Thymus (tissue), 11 donors: ENCODE results near the gene EFEMP2. TPM values are rescaled to one million over a fixed set of nuclear protein-coding genes. Genes with fewer than 3 reads are reported as not detected.

Experiments
- DNase-seq, 9 donors: peaks; one replicate each; pipeline ENCODE4 v3.0.0-alpha.2; 2013; ENCODE audit warnings: low spot score in 9 of 9, low read depth in 6 of 9, missing footprints in 1 of 9
- H3K27ac ChIP-seq, 2 donors: one replicate each; pipeline ENCODE4 v1.5.1; 2013; ENCODE audit warnings: control low read depth in 1 of 2, low read depth in 1 of 2, low read length in 1 of 2, mild to moderate bottlenecking in 1 of 2, moderate library complexity in 1 of 2
- H3K27me3 ChIP-seq, 2 donors: one replicate each; pipeline ENCODE4 v1.5.1; 2013; ENCODE audit warnings: low read length in 1 of 2; ENCODE audit not compliant: control insufficient read depth in 2 of 2, insufficient read depth in 1 of 2
- H3K36me3 ChIP-seq, 2 donors: one replicate each; pipeline ENCODE4 v1.5.1; 2013; ENCODE audit warnings: low read length in 1 of 2, mild to moderate bottlenecking in 1 of 2, moderate library complexity in 1 of 2; ENCODE audit not compliant: control insufficient read depth in 2 of 2, insufficient read depth in 2 of 2
- H3K4me1 ChIP-seq, 2 donors: one replicate each; pipeline ENCODE4 v1.5.1; 2013; ENCODE audit warnings: low read length in 2 of 2; ENCODE audit not compliant: control insufficient read depth in 2 of 2, insufficient read depth in 2 of 2
- H3K4me3 ChIP-seq, 2 donors: one replicate each; pipeline ENCODE4 v1.5.1; 2013; ENCODE audit warnings: low read length in 2 of 2, control low read depth in 1 of 2, mild to moderate bottlenecking in 1 of 2
- H3K9me3 ChIP-seq, 2 donors: one replicate each; pipeline ENCODE4 v1.5.1; 2013; ENCODE audit warnings: low read length in 1 of 2, mild to moderate bottlenecking in 1 of 2; ENCODE audit not compliant: control insufficient read depth in 2 of 2, insufficient read depth in 1 of 2
- WGBS: extraction: QIAGEN DNeasy Blood & Tissue Kit; methylation state at CpG from one replicate; pipeline ENCODE4 v1.1.7; 2013; 5-methylcytosine and 5-hydroxymethylcytosine counted together
- polyA plus RNA-seq: library from polyadenylated mRNA; stranded (reverse); fragments of 200-250 nt; gene quantifications from one replicate; pipeline ENCODE4 v1.2.3, GENCODE V29; 2013
- total RNA-seq: library from RNA; stranded (reverse); fragments of 120-200 nt; gene quantifications from one replicate; pipeline ENCODE4 v1.2.4, GENCODE V29; 2013
- donor health status: healthy.

EFEMP2 gene
- total and polyA plus RNA-seq, 2 donors, result 11.9 to 41.8 TPM

GRCh38 chr11:65816696-65817095, 55.9 kb downstream of the EFEMP2 start:
- Histone ChIP-seq H3K4me1 (peaks cover 0 to 8% of the 10 kb centered on the region in 2 donors), H3K27me3 (peaks cover 0 to 25% of the 10 kb centered on the region in 2 donors), H3K4me3 (no peak overlapping the region), H3K9me3 (no peaks in the 10 kb centered on the region), H3K36me3 (no peaks in the 10 kb centered on the region), H3K27ac (no peak overlapping the region)
- 99% methylated on average over 3 of the region's 3 CpGs for WGBS
- DNase-seq, result no peak

Other genes starting within 250 kb of the EFEMP2 start
- 51.9 TPM for gene SIPA1, start 234.7 kb downstream of the EFEMP2 start, total RNA-seq
- 153 TPM for gene SIPA1, start 234.7 kb downstream of the EFEMP2 start, polyA plus RNA-seq
- gene RELA, start 209.9 kb downstream of the EFEMP2 start, total RNA-seq, result 17.1 TPM
- gene RELA, start 209.9 kb downstream of the EFEMP2 start, polyA plus RNA-seq, result 41.9 TPM
- gene KAT5, start 160.5 kb downstream of the EFEMP2 start, total RNA-seq, result 53.5 TPM
- 104 TPM for gene KAT5, start 160.5 kb downstream of the EFEMP2 start, polyA plus RNA-seq
- gene RNASEH2C, start 152.0 kb downstream of the EFEMP2 start, total RNA-seq, result 85.9 TPM
- 49.4 TPM for gene RNASEH2C, start 152.0 kb downstream of the EFEMP2 start, polyA plus RNA-seq
- gene AP5B1, start 91.8 kb downstream of the EFEMP2 start, total RNA-seq, result 5.3 TPM
- gene AP5B1, start 91.8 kb downstream of the EFEMP2 start, polyA plus RNA-seq, result 7.6 TPM
- gene OVOL1, start 85.7 kb downstream of the EFEMP2 start, total RNA-seq, result 0.47 TPM
- 1.3 TPM for gene OVOL1, start 85.7 kb downstream of the EFEMP2 start, polyA plus RNA-seq
- gene SNX32, start 38.8 kb downstream of the EFEMP2 start, total RNA-seq, result 0.38 TPM
- 1.1 TPM for gene SNX32, start 38.8 kb downstream of the EFEMP2 start, polyA plus RNA-seq
- 1,006 TPM for gene CFL1, start 14.6 kb downstream of the EFEMP2 start, total RNA-seq
- gene CFL1, start 14.6 kb downstream of the EFEMP2 start, polyA plus RNA-seq, result 673 TPM
- gene MUS81, start 12.4 kb downstream of the EFEMP2 start, total RNA-seq, result 46.8 TPM
- 127 TPM for gene MUS81, start 12.4 kb downstream of the EFEMP2 start, polyA plus RNA-seq
- 18.5 TPM for gene CTSW, start 7.0 kb upstream of the EFEMP2 start, total RNA-seq
- 4.2 TPM for gene CTSW, start 7.0 kb upstream of the EFEMP2 start, polyA plus RNA-seq
- 71.0 TPM for gene FIBP, start 15.7 kb upstream of the EFEMP2 start, total RNA-seq
- gene FIBP, start 15.7 kb upstream of the EFEMP2 start, polyA plus RNA-seq, result 70.9 TPM
- 30.5 TPM for gene CCDC85B, start 17.9 kb upstream of the EFEMP2 start, total RNA-seq
- gene CCDC85B, start 17.9 kb upstream of the EFEMP2 start, polyA plus RNA-seq, result 20.2 TPM
- 0.14 TPM for gene FOSL1, start 27.6 kb upstream of the EFEMP2 start, total RNA-seq
- gene FOSL1, start 27.6 kb upstream of the EFEMP2 start, polyA plus RNA-seq, result 3.8 TPM
- gene C11orf68, start 46.3 kb upstream of the EFEMP2 start, total RNA-seq, result 11.0 TPM
- gene C11orf68, start 46.3 kb upstream of the EFEMP2 start, polyA plus RNA-seq, result 38.8 TPM
- 200 TPM for gene DRAP1, start 46.6 kb upstream of the EFEMP2 start, total RNA-seq
- gene DRAP1, start 46.6 kb upstream of the EFEMP2 start, polyA plus RNA-seq, result 131 TPM
- 0.09 TPM for gene TSGA10IP, start 72.7 kb upstream of the EFEMP2 start, total RNA-seq
- gene TSGA10IP, start 72.7 kb upstream of the EFEMP2 start, polyA plus RNA-seq, result 0.05 TPM
- gene SART1, start 88.9 kb upstream of the EFEMP2 start, total RNA-seq, result 35.4 TPM
- gene SART1, start 88.9 kb upstream of the EFEMP2 start, polyA plus RNA-seq, result 97.5 TPM
- 24.7 TPM for gene EIF1AD, start 129.4 kb upstream of the EFEMP2 start, total RNA-seq
- 17.8 TPM for gene EIF1AD, start 129.4 kb upstream of the EFEMP2 start, polyA plus RNA-seq
- 64.7 TPM for gene BANF1, start 129.7 kb upstream of the EFEMP2 start, total RNA-seq
- 172 TPM for gene BANF1, start 129.7 kb upstream of the EFEMP2 start, polyA plus RNA-seq
- gene CST6, start 139.2 kb upstream of the EFEMP2 start, total RNA-seq, result 0.66 TPM
- 23.0 TPM for gene CST6, start 139.2 kb upstream of the EFEMP2 start, polyA plus RNA-seq
- 0.14 TPM for gene CATSPER1, start 153.7 kb upstream of the EFEMP2 start, total RNA-seq
- 0.34 TPM for gene CATSPER1, start 153.7 kb upstream of the EFEMP2 start, polyA plus RNA-seq
- 0.42 TPM for gene GAL3ST3, start 176.4 kb upstream of the EFEMP2 start, total RNA-seq
- 0.25 TPM for gene GAL3ST3, start 176.4 kb upstream of the EFEMP2 start, polyA plus RNA-seq
- 127 TPM for gene SF3B2, start 179.6 kb upstream of the EFEMP2 start, total RNA-seq
- gene SF3B2, start 179.6 kb upstream of the EFEMP2 start, polyA plus RNA-seq, result 147 TPM
- gene PACS1, start 197.5 kb upstream of the EFEMP2 start, total RNA-seq, result 9.2 TPM
- gene PACS1, start 197.5 kb upstream of the EFEMP2 start, polyA plus RNA-seq, result 29.5 TPM